Measurements from ENCODE around the gene RCAN3. TPM values are rescaled to one million over a fixed set of nuclear protein-coding genes. Genes with fewer than 3 reads are reported as not detected.

Gene RCAN3
- total and polyA plus RNA-seq, 2 of the 13 experiments (the other 11 are each of a cell fraction or from before 2014, with no cell fraction given) = 12.2 to 13.3 TPM

DNA sequence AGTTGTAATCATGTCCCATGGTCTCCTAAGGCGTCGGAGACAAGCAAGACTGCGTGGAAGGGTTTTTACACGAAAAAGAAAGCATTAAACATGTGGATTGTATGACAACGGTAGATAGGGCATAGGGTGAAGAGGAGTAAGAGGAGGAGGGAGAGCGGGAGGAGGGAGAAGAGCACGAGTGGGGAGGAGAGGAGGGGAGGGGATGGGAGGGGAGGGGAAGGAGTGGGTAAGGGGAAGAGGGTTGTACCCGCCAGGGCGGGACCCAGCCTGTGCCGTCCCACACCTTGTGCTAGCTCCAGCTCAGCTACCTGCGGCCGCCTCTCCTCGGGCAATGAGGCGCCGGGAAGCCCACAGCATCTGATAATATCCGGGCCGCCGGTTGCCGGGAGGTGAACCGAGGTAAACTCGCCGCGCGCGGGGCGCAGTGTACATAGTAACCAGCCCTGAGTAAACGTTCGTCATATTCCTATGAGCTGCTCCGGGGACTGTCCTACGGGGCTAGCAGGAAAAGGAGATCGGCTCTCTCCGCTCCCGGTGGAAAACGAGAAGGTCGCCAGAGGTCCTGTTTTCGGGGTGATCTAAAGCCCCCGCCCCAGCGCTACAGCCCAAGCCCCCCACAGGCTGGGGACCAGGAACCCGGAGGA lies 449 bp upstream of the RCAN3 start (continued):
- TF ChIP-seq, protein P1, sequence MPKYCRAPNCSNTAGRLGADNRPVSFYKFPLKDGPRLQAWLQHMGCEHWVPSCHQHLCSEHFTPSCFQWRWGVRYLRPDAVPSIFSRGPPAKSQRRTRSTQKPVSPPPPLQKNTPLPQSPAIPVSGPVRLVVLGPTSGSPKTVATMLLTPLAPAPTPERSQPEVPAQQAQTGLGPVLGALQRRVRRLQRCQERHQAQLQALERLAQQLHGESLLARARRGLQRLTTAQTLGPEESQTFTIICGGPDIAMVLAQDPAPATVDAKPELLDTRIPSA (CRISPR knock-in tag; IDR thresholded peaks at IDR 0.05; ENCODE audit: borderline replicate concordance) = no peak
- TF ChIP-seq RNF2 (conservative IDR thresholded peaks at IDR 0.05; ENCODE audit: low read depth) (no peak), ZFX (CRISPR knock-in tag; IDR thresholded peaks at IDR 0.05; ENCODE audit: low read depth) (peak; percentile 18; the same call in 1 of the 2 replicates), MED13 (CRISPR knock-in tag; IDR thresholded peaks at IDR 0.05) (no peak), RBM22 (optimal IDR thresholded peaks at IDR 0.05; ENCODE audit: low read length) (no peak), RFX1 (IDR thresholded peaks at IDR 0.05) (peak; percentile 60), YEATS2 (CRISPR knock-in tag; IDR thresholded peaks at IDR 0.05; ENCODE audit: borderline replicate concordance) (peak; percentile 34; the same call in 1 of the 2 replicates), AKAP8 (CRISPR knock-in tag; IDR thresholded peaks at IDR 0.05) (no peak), SSRP1 (CRISPR knock-in tag; IDR thresholded peaks at IDR 0.05) (peak; percentile 73; the same call in 1 of the 2 replicates), ZNF776 (CRISPR knock-in tag; IDR thresholded peaks at IDR 0.05) (no peak), KDM5B (CRISPR knock-in tag; IDR thresholded peaks at IDR 0.05; ENCODE audit: borderline replicate concordance) (no peak), CREB1 (IDR thresholded peaks at IDR 0.05) (no peak), CREB1 (CRISPR knock-in tag; IDR thresholded peaks at IDR 0.05) (peak; percentile 49; the same call in 1 of the 2 replicates), SOX5 (CRISPR knock-in tag; IDR thresholded peaks at IDR 0.05; ENCODE audit: borderline replicate concordance) (peak; percentile 20; the same call in 1 of the 2 replicates), ZNF382 (CRISPR knock-in tag; IDR thresholded peaks at IDR 0.05; ENCODE audit: borderline replicate concordance) (no peak), ZNF460 (CRISPR knock-in tag; IDR thresholded peaks at IDR 0.05; ENCODE audit: borderline replicate concordance) (no peak), RORA (CRISPR knock-in tag; IDR thresholded peaks at IDR 0.05) (no peak), HNRNPL (IDR thresholded peaks at IDR 0.05; ENCODE audit: low read depth, low read length) (no peak), GATAD2A (CRISPR knock-in tag; IDR thresholded peaks at IDR 0.05) (peak; percentile 52; the same call in 1 of the 2 replicates), ZFP1 (CRISPR knock-in tag; IDR thresholded peaks at IDR 0.05) (no peak), RFXAP (CRISPR knock-in tag; IDR thresholded peaks at IDR 0.05; ENCODE audit: borderline replicate concordance) (peak; percentile 97)
- TF ChIP-seq, protein P2, sequence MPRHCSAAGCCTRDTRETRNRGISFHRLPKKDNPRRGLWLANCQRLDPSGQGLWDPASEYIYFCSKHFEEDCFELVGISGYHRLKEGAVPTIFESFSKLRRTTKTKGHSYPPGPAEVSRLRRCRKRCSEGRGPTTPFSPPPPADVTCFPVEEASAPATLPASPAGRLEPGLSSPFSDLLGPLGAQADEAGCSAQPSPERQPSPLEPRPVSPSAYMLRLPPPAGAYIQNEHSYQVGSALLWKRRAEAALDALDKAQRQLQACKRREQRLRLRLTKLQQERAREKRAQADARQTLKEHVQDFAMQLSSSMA (CRISPR knock-in tag; IDR thresholded peaks at IDR 0.05) = no peak
- TF ChIP-seq, protein P3, sequence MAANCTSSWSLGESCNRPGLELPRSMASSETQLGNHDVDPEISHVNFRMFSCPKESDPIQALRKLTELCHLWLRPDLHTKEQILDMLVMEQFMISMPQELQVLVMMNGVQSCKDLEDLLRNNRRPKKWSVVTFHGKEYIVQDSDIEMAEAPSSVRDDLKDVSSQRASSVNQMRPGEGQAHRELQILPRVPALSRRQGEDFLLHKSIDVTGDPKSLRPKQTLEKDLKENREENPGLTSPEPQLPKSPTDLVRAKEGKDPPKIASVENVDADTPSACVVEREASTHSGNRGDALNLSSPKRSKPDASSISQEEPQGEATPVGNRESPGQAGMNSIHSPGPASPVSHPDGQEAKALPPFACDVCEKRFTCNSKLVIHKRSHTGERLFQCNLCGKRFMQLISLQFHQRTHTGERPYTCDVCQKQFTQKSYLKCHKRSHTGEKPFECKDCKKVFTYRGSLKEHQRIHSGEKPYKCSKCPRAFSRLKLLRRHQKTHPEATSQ (CRISPR knock-in tag; IDR thresholded peaks at IDR 0.05; ENCODE audit: borderline replicate concordance) = no peak
- TF ChIP-seq, protein P4, sequence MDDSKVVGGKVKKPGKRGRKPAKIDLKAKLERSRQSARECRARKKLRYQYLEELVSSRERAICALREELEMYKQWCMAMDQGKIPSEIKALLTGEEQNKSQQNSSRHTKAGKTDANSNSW (CRISPR knock-in tag; IDR thresholded peaks at IDR 0.05; ENCODE audit: borderline replicate concordance) = no peak
- TF ChIP-seq, protein P5, sequence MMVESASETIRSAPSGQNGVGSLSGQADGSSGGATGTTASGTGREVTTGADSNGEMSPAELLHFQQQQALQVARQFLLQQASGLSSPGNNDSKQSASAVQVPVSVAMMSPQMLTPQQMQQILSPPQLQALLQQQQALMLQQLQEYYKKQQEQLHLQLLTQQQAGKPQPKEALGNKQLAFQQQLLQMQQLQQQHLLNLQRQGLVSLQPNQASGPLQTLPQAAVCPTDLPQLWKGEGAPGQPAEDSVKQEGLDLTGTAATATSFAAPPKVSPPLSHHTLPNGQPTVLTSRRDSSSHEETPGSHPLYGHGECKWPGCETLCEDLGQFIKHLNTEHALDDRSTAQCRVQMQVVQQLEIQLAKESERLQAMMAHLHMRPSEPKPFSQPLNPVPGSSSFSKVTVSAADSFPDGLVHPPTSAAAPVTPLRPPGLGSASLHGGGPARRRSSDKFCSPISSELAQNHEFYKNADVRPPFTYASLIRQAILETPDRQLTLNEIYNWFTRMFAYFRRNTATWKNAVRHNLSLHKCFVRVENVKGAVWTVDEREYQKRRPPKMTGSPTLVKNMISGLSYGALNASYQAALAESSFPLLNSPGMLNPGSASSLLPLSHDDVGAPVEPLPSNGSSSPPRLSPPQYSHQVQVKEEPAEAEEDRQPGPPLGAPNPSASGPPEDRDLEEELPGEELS (CRISPR knock-in tag; IDR thresholded peaks at IDR 0.05) = 0 out of 2 replicates have a peak, but pooled peaks have one; percentile 39
- TF ChIP-seq, protein P6, sequence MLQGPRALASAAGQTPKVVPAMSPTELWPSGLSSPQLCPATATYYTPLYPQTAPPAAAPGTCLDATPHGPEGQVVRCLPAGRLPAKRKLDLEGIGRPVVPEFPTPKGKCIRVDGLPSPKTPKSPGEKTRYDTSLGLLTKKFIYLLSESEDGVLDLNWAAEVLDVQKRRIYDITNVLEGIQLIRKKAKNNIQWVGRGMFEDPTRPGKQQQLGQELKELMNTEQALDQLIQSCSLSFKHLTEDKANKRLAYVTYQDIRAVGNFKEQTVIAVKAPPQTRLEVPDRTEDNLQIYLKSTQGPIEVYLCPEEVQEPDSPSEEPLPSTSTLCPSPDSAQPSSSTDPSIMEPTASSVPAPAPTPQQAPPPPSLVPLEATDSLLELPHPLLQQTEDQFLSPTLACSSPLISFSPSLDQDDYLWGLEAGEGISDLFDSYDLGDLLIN (CRISPR knock-in tag; IDR thresholded peaks at IDR 0.05; ENCODE audit: borderline replicate concordance) = peak; percentile 38; the same call in 1 of the 2 replicates

All from HepG2 (cell line).